GM12864 (cell line): ENCODE results near the gene AIFM2.
A peak's percentile ranks its signal among the peaks of the same experiment; 100 is the strongest.
"Not testable (repeated sequence)": the region's sequence is repeated elsewhere in the genome, so short reads cannot be mapped to it uniquely, and the experiment has no call there.

Experiments used
- DNase-seq: peaks from one replicate; pipeline ENCODE4 v3.0.0-alpha.2; 2011; ENCODE audit warnings: low read depth
- H3K4me3 ChIP-seq: 2 replicates; pipeline ENCODE4 v1.5.1; 2011; ENCODE audit warnings: mild to moderate bottlenecking, low read depth, low read length, control low read depth
- TF ChIP-seq, protein P1 (sequence below): IDR thresholded peaks from 2 replicates; pipeline ENCODE4 v1.5.1; 2011; ENCODE audit warnings: low read depth, mild to moderate bottlenecking, moderate library complexity, low read length, control low read depth, inconsistent platforms; ENCODE audit errors: missing control alignments

Gene AIFM2

GRCh38 chr10:70131560-70131937, 1.1 kb downstream of the AIFM2 start:
- peak overlapping the region; percentile 86 for H3K4me3 ChIP-seq
- no peak for DNase-seq
- TF ChIP-seq, protein P1, sequence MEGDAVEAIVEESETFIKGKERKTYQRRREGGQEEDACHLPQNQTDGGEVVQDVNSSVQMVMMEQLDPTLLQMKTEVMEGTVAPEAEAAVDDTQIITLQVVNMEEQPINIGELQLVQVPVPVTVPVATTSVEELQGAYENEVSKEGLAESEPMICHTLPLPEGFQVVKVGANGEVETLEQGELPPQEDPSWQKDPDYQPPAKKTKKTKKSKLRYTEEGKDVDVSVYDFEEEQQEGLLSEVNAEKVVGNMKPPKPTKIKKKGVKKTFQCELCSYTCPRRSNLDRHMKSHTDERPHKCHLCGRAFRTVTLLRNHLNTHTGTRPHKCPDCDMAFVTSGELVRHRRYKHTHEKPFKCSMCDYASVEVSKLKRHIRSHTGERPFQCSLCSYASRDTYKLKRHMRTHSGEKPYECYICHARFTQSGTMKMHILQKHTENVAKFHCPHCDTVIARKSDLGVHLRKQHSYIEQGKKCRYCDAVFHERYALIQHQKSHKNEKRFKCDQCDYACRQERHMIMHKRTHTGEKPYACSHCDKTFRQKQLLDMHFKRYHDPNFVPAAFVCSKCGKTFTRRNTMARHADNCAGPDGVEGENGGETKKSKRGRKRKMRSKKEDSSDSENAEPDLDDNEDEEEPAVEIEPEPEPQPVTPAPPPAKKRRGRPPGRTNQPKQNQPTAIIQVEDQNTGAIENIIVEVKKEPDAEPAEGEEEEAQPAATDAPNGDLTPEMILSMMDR, result no peak

- TF ChIP-seq, protein P1, result no peak
- no peak for DNase-seq
- H3K4me3 ChIP-seq, result peak overlapping the region; percentile 86
Measured at GRCh38 chr10:70130878-70131559, 1.6 kb downstream of the AIFM2 start.

- H3K4me3 ChIP-seq, result no peak overlapping the region
- TF ChIP-seq, protein P1, result no peak
- no peak for DNase-seq
Measured at GRCh38 chr10:70126700-70127395, 5.8 kb downstream of the AIFM2 start.

DNA sequence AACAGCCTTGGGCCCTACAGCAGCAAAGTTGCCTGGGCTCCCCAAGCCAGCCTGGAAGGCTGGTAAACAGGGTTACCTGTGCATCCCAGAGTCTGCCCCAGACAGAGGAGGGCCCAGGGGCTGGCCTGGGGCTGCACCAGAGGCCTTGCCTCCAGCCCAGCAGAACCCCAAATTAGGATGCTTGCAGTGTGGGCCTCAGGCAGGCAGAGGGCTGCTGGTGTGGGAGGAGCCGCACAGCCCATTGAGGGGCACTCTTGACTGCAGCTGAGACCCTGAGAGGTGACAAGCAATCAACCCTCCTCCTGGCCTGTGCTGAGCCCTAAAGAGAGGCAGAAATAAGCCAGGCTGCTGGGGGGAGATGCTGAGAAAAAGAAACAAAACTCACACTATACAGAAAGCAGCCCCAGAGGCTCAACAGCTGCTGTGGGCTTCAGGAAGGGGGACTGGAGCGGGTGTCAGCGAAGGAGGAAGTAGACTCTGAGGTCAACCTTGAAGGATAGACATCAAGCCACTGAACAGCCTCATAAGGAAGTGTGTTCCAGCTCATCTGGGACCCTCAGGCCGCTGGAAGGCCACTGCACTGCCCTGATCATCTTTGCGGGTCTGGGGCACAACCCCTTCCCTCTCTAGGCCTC, 6.6 kb downstream of the AIFM2 start:
- DNase-seq, result no peak
- TF ChIP-seq, protein P1, result no peak
- H3K4me3 ChIP-seq, result no peak overlapping the region

DNA sequence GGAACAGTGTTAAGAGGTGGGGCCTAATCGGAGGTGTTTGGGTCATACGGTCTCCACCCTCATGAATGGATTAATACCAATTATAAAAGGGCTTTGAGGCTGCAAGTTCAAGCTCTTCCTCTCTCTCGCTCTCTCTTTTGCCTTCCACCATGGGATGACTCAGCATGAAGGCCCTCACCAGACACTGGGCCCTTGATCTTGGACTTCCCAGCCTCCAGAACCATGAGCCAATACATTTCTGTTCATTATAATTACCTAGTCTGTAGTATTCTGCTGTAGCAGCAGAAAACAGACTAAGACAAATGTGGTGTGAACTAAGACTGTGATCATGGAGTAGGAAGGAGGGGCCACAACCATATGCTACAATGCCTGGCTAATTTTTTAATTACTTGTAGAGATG, 7.7 kb downstream of the AIFM2 start:
- TF ChIP-seq, protein P1, result no peak
- no peak for DNase-seq

GRCh38 chr10:70124415-70124814, 8.2 kb downstream of the AIFM2 start:
- DNase-seq, result no peak
- TF ChIP-seq, protein P1, result no peak

More for the DNA sequence above, 7.7 kb downstream of the AIFM2 start:
- no peak overlapping the region for H3K4me3 ChIP-seq

GRCh38 chr10:70123817-70124216, 8.8 kb downstream of the AIFM2 start:
- no peak for DNase-seq
- TF ChIP-seq, protein P1, result no peak
- no peak overlapping the region for H3K4me3 ChIP-seq

More at GRCh38 chr10:70124415-70124814, 8.2 kb downstream of the AIFM2 start:
- H3K4me3 ChIP-seq, result no peak overlapping the region

DNA sequence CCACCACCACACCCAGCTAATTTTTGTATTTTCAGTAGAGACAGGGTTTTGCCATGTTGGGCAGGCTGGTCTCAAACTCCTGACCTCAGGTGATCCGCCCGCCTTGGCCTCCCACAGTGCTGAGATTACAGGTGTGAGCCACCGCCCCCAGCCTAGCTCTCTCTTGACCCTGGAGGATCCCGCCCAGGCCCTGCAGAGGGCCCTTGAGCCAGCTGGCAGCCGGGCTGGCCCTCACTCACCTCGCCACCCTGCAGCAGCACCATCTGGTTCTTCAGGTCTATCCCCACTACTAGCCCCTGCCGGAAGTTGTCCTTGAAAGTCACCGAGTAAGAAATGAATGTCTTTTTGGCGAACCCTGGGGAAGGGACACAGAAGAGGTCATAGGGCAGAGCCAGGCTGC, 9.5 kb downstream of the AIFM2 start:
- not testable (repeated sequence) for H3K4me3 ChIP-seq, DNase-seq
